Right atrium auricular region (tissue), 2 donors: ENCODE results near the gene CYSRT1. TPM values are rescaled to one million over a fixed set of nuclear protein-coding genes. Genes with fewer than 3 reads are reported as not detected.
"Not testable (repeated sequence)": the region's sequence is repeated elsewhere in the genome, so short reads cannot be mapped to it uniquely, and the experiment has no call there.

Experiments used
- DNase-seq: peaks from one replicate; pipeline ENCODE4 v3.0.0-alpha.2; 2019; ENCODE audit warnings: low spot score
- H3K27ac ChIP-seq, 2 donors: fragments of 200-600 bp; sonication (generic); 1 replicate in 1 of 2; 2 replicates in 1 of 2; pipeline ENCODE4 v1.5.1; 2016 to 2019
- H3K27me3 ChIP-seq, 2 donors: fragments of 200-600 bp; sonication (generic); one replicate each; pipeline versions ENCODE4 v1.5.1 to v1.6.0; 2017 to 2019
- H3K36me3 ChIP-seq: fragments of 200-600 bp; sonication (generic); one replicate; pipeline ENCODE4 v1.5.1; 2016
- H3K4me1 ChIP-seq, 2 donors: fragments of 200-600 bp; sonication (generic); one replicate each; pipeline versions ENCODE4 v1.5.1 to v1.6.0; 2017 to 2019
- H3K4me3 ChIP-seq, 2 donors: fragments of 200-600 bp; sonication (generic); 1 replicate in 1 of 2; 2 replicates in 1 of 2; pipeline ENCODE4 v1.5.1; 2017 to 2019; ENCODE audit warnings: mild to moderate bottlenecking in 1 of 2, moderate library complexity in 1 of 2
- H3K9me3 ChIP-seq, 2 donors: fragments of 200-600 bp; sonication (generic); one replicate each; pipeline ENCODE4 v1.5.1; 2019
- CTCF ChIP-seq, 2 donors: fragments of 200-600 bp; sonication (generic); IDR thresholded peaks; one replicate each; pipeline ENCODE4 v1.5.1; 2019; ENCODE audit warnings: antibody characterized with exemption in 2 of 2
- total RNA-seq, 2 donors: library from RNA; depleted of rRNA; stranded (reverse); fragments of >200 nt; gene quantifications; one replicate each; pipeline ENCODE4 v1.1.0, GENCODE V29; 2016

The CYSRT1 gene
- total RNA-seq, 2 donors from 2014 or later: 0.35 to 0.85 TPM

- no peaks in the 10 kb centered on the region for H3K27me3 ChIP-seq
- no peak for TF ChIP-seq CTCF (IDR thresholded peaks at IDR 0.05)
- no peaks in the 10 kb centered on the region for H3K9me3 ChIP-seq
- peaks cover 23% of the 10 kb centered on the region for H3K36me3 ChIP-seq
- no peak for DNase-seq
- H3K4me3 ChIP-seq: peak overlapping the region; percentile 84
- peak overlapping the region; percentile 88 to 94 for H3K27ac ChIP-seq
- H3K4me1 ChIP-seq: peaks cover 0 to 53% of the 10 kb centered on the region in 2 donors
Measured at GRCh38 chr9:137242269-137243203, 17.6 kb downstream of the CYSRT1 start.

DNA sequence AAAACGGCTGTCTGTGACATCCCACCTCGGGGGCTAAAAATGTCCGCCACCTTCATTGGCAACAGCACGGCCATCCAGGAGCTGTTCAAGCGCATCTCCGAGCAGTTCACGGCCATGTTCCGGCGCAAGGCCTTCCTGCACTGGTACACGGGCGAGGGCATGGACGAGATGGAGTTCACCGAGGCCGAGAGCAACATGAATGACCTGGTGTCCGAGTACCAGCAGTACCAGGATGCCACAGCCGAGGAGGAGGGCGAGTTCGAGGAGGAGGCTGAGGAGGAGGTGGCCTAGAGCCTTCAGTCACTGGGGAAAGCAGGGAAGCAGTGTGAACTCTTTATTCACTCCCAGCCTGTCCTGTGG, 18.3 kb downstream of the CYSRT1 start:
- H3K4me1 ChIP-seq: peaks cover 0 to 46% of the 10 kb centered on the region in 2 donors
- not testable (repeated sequence) for H3K9me3 ChIP-seq, H3K27ac ChIP-seq

DNA sequence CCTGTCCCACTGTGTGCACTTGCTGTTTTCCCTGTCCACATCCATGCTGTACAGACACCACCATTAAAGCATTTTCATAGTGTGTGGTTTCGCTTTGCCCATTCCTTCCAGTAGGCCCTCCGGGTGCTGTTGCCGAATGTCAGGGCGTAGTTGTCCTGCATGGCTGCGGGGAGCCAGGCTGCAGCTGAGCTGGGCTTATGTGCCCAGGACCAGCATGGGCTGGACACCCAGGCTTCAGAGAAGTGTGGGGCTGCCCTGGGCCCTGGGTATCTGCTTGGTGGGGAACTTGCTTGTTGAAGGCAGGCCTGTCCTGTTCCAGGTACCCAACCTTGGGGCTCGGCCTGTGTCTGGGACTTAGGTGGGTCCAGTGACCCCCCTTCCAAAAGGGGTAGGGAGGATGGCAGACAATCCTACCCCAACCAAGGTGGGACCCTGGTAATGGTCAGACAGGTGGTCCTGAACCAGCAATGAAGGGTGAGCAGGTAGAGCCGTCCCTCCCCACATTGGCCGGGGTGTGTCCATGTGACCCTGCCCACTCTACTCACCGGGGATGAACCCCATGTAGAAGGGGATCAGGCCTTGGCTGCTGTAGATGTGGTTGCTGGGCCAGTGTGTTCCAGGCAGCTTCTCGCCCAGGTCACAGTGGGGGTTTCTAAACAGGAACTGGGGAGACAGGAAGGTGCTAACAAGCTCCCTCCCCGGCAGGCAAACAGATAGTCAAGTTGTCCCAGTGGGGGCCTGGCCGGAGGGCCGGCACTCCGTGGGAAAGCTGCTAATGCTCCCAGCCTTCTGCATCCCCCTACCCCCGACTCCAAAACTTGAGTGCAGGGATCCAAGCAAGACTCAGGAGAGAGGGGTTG, 18.9 kb downstream of the CYSRT1 start:
- Histone ChIP-seq H3K27ac (no peak overlapping the region), H3K9me3 (no peaks in the 10 kb centered on the region), H3K27me3 (no peaks in the 10 kb centered on the region), H3K36me3 (peaks cover 23% of the 10 kb centered on the region), H3K4me3 (no peak overlapping the region), H3K4me1 (peaks cover 0 to 40% of the 10 kb centered on the region in 2 donors)
- no peak for DNase-seq
- no peak for TF ChIP-seq CTCF (IDR thresholded peaks at IDR 0.05)

More for the DNA sequence above, 18.3 kb downstream of the CYSRT1 start:
- not testable (repeated sequence) for H3K4me3 ChIP-seq, DNase-seq, H3K27me3 ChIP-seq
- H3K36me3 ChIP-seq: peaks cover 23% of the 10 kb centered on the region

GRCh38 chr9:137244486-137245449, 19.8 kb downstream of the CYSRT1 start:
- H3K27ac ChIP-seq: no peak overlapping the region
- H3K4me3 ChIP-seq: no peak overlapping the region
- peaks cover 23% of the 10 kb centered on the region for H3K36me3 ChIP-seq
- H3K27me3 ChIP-seq: no peaks in the 10 kb centered on the region
- DNase-seq: no peak
- H3K4me1 ChIP-seq: peaks cover 0 to 33% of the 10 kb centered on the region in 2 donors
- no peak for TF ChIP-seq CTCF (IDR thresholded peaks at IDR 0.05)
- no peaks in the 10 kb centered on the region for H3K9me3 ChIP-seq

DNA sequence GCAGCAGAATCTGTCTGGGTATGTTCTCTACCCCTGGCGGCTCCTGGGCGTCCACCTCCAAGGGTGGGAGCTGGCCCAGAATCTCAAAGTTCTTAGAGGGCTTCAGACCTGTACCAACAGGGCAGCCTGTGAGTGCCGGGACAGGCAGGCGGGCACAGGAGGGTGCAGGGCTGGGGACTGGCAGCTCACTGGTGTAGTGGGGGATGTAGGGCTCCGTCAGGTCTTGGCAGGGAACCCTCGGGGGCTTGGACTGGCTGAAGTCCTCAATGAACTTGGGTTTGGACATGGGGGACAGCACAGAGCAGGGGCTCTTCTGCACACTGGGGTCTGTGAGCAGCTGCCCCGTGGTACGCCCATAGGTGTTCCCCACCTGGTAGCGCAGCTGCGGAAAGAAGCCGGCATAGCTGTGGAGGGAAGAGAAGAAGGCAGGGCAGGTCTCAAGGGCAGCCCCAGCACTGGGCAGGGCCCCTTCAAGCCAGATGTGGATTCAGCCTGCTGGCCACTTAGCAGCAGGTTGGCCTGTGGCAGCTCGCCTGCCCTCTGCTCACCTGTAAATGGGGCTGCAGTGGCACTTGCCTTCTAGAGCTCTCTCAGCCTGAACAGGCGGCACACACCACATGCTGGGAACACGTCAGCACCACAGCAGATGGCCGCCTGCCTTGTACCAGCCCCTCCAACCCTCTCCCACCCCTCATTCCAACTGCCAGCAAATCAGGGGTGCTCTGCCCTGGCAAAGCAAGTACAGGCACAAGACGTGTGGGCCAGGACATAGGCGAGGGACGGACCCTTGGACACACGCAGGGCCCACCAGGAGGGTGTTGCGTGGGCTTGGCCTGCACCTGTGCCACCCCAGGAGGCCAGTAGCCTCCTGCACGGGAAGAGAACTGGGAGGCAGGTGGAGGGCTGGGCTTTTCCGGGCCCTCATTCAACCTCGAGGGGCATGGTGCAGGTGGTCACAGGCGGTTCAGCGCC, 20.8 kb downstream of the CYSRT1 start:
- H3K9me3 ChIP-seq: no peaks in the 10 kb centered on the region
- no peak for TF ChIP-seq CTCF (IDR thresholded peaks at IDR 0.05)
- H3K4me1 ChIP-seq: peaks cover 0 to 39% of the 10 kb centered on the region in 2 donors
- no peak overlapping the region for H3K27ac ChIP-seq
- no peaks in the 10 kb centered on the region for H3K27me3 ChIP-seq
- peaks cover 23% of the 10 kb centered on the region for H3K36me3 ChIP-seq
- no peak overlapping the region for H3K4me3 ChIP-seq
- DNase-seq: no peak
